Measurements from ENCODE around the gene RRAS2.
A peak's percentile ranks its signal among the peaks of the same experiment; 100 is the strongest.
"Not testable (repeated sequence)": the region's sequence is repeated elsewhere in the genome, so short reads cannot be mapped to it uniquely, and the experiment has no call there.

The RRAS2 gene

DNA sequence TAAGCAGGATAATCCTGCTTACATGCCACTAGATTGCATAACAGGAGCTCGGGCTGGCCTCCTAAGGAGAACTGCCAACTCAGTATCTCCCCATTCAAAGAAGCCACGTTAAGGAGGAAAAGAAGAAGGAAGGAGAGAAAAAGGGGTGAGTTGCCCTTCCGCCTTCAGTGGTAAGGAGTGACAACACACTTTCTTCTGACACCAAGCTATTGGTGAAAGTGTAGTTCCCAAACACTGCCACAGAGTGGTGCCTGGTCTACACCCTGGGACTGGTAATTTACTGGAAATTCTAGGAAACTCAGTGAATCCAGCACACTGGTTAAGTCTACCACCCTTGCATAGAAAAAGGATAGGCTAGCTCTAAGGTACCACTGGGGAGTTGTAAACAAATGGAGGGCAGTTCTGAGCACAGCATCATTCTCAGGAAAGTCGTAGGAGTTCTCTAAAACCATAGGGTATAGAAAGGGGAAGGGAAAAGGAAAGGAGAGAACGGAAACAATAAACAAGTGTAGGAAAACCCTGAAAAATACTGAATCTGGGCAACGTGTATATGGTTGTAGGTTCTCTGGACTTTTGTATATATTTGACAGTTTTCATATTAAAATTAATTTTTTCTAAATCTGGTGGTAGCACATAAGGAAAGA is 58.2 kb downstream of the RRAS2 start:
- DNase-seq = peak; percentile 25

DNA sequence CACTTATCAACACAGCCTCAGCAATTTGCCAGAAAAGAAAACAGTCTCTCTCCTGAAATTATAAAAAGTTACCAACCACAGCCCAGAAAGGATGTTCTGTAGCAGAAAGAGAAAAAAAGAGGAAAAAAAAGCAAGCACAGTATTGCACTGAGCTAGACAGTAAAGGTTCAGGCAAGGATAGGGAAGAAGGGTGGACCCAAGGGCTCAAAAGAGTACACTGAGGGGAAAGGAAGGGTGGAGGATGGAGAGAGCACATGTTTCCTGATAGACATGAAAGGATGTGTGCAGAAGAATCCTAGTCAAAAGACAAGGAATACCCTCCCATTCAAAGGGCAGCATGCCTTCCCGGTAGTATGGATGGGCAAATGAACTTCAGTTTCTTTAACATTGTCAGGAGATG is 59.1 kb downstream of the RRAS2 start:
- DNase-seq = no peak

DNA sequence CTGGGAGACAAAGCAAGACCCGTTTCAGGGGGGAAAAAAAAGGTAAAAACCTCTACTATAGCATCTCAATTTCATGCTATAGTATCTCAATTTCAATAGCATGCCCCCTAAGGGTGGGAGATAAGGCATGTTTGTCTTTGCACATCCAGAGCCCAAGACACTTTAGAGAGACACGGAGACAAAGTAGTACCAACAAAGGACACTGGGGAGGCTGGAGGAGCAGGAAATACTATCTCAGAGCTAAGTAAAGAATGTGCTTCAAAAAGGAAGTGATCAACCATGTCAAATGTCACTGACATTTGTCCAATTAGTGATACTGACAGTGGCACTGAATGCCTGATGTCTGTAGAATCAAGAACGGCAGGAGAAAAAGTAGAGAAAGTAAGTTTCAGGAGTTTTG is 68.6 kb downstream of the RRAS2 start:
- DNase-seq = no peak

DNA sequence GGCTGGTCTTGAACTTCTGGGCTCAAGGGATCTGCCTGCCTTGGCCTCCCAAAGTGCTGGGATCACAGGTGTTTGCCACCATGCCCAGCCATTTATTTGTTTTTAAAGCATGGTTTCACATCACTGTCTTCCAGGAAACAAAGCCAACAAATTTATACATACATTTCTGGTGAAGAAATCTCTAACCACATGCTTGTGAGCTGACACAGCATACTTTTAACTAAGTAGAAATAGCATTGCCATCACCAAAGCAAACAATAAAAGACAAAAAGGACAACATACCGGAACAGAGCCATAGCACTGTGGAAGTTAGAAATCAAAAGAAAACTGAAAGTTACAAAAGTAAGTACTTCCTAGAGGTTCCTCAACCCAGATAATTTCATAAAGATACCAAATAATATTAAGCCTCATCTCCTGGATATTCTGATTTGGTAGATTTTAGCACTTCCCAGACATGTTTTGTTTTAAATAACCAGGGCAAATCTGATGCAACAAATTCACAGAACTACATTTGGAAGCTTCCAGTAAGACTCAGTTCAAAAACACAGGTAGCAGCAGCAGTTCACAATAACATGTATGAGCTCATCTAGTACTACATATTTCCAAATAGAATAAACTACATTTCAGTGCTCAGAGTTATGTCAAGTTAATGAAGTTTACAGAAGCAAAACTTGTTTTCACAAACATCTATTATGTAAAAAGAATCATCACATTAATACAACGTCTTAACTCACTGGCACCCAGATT is 70.6 kb downstream of the RRAS2 start:
- DNase-seq = no peak

DNA sequence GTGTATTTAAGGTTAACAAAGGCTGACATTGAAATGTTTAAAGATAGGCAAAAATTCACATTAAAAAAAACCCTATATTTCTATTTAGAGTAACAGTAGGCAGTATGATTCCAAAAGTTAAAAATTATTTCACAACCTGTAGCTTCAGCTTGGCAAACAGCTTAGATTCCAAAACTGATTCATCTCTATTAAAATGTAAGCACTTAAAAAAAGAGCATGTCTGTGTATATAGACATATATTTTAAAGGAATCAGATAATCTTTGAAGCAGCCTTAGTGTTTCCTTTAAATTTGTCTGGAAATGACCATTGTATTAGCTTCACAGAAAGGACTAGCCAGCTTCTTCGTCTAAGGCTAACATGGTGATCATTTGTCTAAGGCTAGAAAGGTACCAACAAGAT is 80.1 kb downstream of the RRAS2 start:
- not testable (repeated sequence) for DNase-seq

DNA sequence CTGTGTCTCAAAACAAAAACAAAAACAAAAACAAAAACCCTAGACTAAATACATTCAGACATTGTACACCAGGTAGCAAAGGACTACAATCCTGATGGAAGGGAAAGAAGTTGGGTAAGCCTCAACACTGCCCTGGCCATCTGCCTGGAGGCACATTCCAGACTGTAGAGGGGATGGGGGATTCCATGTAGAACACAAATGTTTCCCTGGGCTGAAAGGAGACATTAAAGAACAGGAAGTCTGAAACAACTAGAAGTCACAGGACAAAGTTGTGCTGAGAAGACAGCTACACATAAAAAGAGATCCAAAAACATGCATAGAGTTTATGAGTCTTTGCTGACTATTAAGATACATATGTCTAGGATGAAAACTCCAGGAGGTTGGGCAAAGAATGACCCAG is 83.9 kb downstream of the RRAS2 start:
- DNase-seq = no peak

DNA sequence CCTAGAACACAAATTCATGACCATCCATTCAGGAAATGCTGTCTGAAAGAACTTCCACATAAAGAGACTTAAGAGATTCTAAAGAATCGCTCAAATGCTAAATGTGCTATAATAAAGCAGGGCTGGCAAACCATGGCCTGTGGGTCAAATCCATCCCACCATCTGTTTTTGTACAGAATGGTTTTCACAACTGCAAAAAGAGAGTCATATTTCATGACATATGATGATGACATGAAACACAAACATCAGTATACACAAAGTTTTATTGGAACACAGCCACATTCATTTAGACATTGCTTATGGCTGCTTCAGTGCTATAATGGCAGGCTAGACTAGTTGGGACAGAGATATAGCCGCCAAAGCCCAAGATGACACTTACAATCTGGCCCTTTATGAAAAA is 85.1 kb downstream of the RRAS2 start:
- DNase-seq = no peak

DNA sequence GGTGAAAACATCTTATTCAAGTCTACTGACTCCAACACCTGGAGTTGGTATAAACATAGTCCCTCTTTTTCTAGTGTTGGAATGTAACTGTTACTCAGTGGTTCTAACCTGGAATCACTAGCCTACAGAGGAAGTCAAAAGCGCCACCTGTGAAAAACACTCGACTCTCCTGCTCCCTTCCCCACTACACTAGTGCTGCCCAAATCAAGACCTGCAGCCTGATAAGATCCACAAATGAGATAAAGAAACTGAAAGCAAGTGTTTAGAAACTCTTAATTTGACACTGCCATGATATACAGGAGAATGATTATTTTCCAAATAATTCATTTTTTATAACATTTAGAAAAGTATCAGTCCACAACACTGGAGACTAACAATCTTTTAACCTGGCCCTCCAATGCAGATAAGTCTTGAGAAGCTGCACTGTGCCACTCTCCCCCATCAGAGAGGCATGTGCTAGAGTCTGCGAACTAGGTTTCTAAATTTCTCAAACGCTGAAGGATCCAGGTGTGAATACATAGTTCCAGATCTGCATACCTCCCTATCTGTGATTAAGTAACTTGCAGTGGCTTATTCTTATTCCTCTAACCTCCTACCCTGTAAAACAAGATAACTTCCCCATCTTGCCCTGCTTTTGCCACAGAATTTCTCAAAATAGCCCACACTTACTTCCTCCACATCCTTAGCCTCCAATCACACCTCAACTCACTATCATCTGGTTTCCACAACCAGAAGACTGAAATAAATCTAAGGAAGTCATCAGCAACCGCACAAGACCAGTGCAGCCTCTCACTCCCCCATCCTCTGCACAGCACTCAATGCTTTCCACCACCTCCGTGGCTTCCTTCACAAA is 88.1 kb downstream of the RRAS2 start:
- no peak for DNase-seq

DNA sequence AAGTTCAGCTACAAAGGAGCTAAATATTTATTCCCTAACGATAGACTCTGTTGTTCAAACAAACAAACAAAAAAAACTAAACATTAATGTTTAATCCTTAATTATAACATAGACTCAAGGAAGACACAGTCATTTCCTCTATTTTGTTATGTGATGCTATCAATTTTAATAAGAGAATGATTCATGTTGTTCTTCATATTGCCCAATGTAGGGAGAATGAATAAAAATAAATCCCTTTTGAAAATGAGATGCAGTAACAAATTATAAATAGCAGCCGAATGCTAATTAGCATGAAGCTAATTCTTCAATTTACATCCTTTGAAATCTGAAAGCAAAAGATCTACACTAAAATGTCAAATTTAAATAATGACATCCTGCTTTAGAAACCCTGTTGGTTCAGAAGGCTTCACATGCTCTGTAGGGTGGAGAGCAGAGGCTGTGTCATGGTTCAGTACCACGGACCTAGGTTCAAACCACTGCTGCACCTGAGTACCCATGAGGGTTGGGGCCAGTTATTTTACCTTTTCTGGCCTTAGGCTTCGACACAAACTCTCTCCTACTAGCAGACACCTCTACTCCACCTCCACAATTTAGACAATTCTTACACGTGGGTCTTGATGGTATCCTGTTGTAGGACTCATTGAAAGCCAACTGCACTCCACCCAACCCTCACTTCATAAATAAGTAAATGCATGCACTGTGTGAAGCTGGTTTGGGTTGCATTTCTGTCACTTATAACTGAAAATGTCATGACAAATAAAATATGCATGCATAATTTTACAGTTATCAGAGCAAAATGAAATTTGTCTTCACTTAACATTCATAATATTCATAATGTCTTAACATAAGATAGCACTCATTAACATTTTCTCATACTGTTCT is 89.0 kb downstream of the RRAS2 start:
- DNase-seq = no peak

DNA sequence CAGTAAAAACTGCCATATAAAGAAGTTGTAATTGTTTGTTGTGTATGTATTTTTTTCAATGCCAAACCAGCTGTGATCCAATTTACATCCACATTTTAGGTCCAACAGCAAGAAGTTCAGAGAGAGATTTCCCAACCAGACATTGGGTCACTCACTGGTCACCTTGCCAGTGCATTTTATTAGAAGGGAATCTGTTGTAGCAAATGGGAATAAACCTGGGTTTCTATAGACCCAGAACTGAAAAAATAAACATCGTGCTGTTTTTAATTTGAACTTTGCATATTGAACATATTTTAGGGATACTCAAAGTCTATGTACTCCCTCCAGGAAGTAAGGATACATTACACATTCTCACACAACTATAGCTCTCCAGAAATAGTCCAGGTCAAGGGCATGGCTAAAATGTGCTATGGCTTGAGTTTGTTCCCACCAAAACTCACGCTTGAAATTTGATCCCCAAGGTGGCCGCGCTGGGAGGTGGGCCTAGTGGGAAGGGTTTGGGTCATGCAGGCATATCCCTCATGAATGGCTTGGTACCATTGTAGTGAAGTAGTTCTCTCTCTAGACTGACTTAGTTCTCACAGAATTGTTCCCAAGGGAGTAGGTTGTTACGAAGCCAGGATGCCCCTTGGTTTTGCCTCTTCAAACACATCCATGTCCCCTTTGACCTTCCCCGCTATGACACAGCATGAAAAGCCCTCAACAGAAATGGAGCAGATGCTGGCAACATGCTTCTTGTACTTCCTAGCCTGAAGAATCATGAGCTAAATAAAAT is 90.9 kb downstream of the RRAS2 start:
- no peak for DNase-seq

DNA sequence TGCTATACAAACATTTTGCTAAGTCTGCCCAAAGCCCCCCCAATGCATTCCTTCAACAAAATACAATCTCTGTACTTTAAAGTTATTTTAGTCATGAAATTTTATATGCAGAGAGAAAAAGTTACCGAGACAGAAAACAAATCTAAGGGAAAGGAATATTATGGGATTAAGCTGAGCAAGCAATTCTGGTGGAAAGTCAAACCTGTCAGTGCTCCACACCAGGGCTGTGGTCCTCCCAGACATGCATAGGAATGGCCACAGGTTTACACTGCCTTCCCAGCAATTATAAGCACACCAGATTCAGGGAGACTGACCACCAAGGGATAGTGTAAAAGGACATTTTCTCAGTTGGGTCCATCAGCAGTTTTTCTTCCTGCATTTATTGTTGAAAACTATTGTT is 92.4 kb downstream of the RRAS2 start:
- no peak for DNase-seq

DNA sequence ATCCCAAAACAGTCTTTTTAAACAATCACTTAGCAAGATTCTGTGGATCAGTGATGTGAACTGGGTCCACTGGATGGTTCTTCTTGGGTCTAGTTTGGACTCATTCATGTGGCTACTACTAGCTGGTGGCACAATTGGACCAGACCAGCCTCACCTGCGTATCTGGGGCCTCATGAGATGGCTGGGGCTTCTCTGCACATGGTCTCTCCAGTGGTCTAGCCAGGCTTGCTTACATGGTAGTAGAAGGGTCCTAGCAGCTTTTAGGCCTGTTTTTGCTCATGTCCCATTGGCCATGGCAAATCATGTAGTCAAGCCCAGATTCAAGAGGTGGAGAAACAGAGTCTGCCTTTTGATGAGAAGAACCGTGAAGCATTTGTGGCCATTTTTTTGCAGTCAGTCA is 94.0 kb downstream of the RRAS2 start:
- DNase-seq = no peak

DNA sequence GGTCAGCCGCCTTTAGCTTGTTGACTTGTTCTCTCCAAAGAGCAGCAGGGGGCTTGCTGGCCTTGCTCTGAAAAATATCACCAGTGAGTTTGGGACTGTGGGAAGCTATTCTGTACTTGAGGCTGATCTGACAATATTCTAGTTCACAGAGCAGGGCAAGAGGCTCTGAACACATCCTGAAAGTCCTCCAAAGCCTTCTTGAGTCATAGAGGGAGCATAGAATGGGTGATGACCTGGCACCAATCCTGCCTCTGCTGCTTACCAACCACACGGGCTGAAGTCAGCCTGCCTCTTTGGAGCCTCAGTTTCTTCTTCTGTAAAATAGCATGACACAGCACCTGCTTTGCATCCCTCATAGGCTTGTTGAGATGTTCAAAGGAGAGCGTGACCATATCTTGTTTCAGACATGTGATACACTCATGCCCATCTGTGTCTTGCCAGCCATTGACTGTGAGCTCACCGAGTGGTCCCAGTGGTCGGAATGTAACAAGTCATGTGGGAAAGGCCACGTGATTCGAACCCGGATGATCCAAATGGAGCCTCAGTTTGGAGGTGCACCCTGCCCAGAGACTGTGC is 96.6 kb downstream of the RRAS2 start:
- no peak for DNase-seq

DNA sequence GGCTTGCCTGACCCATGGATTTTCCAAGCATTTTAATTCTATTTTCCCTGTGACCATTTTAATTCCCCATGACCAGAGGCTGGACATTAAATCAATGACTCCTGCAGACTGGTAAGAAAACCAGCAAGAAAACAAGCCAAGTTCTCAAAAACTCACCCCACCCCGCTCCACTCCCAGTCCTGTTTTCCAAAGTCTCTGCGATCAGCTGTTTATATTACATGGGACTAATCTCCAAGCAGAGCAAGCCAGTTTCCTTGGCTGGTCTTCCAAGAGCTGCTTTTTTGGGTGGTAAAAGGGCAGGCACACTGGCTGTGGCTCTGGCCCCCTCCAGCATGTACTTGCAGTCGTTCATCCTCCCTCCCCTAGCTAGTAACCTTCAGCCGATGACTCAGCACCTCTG is 97.9 kb downstream of the RRAS2 start:
- DNase-seq = no peak

DNA sequence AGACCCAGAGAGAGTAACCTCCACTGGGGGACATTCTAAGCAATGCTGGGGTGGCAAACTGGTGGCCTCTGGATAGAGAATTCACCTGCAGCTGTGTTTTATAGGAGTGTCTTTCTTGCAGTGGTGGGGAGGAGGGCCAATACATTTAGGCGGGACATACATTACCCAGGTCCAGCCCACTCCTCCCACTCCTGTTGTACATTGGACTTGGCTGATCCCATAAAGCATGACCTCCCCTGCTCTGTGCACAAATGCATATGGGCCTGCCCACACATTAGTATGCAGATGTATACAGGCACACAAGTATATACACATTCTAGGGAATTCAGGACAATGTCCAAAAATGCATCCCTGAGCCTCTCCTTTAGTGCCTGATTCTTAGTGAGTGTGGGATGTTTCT is 99.1 kb downstream of the RRAS2 start:
- DNase-seq = no peak

DNA sequence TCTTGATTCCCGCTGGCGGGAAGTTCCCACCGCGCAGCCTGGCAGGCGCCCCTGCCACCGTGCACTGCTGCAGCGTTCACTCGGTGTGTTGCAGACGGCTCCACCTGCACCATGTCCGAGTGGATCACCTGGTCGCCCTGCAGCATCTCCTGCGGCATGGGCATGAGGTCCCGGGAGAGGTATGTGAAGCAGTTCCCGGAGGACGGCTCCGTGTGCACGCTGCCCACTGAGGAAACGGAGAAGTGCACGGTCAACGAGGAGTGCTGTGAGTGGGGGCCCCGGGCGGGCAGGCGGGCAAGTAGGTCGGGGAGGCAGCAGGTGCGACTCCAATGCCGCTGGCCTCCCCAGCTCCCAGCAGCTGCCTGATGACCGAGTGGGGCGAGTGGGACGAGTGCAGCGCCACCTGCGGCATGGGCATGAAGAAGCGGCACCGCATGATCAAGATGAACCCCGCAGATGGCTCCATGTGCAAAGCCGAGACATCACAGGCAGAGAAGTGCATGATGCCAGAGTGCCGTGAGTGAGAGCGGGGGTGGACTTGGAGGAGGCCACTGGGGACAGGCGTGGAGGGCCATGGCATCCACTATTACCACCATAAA is 99.7 kb downstream of the RRAS2 start:
- no peak for DNase-seq

DNA sequence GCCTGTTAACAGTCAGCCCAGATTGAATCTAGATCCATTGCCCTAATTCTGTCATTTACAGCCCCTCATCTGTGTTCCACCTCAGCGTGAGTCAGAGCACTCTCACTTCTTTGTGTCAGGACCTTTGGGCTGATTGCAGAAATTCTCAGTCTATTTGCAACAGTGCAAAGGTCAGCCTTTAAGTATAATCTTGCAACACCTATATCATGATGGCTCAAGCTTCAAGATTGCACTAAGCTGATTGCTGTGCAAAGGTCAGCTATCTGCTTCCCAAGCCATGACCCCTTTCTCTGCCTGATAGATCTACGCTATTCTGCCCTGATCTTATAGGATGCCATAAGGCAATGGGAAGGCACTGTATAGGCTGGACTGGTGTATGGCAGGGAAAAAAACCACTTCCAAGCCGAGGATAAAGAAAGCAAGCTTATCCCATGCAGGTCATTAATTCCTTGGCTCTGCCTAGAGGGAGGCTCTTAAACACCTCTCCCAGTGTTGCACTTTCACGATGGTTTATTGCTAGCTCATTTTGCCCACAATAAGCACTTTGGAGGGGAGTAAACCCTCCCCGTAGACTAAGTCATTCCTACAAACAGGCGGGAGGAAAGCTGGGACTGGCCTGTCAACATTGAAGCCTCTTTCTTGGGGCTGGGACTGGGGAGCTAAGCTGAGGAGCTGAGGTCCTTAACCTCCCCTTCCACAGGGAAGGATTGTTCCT is 100.6 kb downstream of the RRAS2 start:
- DNase-seq = no peak

DNA sequence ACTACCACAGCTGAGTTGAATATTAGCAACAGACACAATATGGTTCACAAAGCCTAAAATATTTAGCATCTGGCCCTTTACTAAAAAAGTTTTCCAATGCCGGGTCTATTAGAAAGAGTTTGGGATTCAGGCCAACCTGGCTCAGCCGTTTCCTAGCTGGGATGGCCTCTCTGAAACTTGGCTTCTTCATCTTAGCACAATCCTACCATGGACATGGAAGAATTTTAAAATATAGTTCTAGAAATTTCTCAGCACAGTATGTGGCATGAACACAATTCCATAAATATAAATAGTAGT is 103.8 kb downstream of the RRAS2 start:
- DNase-seq = no peak

DNA sequence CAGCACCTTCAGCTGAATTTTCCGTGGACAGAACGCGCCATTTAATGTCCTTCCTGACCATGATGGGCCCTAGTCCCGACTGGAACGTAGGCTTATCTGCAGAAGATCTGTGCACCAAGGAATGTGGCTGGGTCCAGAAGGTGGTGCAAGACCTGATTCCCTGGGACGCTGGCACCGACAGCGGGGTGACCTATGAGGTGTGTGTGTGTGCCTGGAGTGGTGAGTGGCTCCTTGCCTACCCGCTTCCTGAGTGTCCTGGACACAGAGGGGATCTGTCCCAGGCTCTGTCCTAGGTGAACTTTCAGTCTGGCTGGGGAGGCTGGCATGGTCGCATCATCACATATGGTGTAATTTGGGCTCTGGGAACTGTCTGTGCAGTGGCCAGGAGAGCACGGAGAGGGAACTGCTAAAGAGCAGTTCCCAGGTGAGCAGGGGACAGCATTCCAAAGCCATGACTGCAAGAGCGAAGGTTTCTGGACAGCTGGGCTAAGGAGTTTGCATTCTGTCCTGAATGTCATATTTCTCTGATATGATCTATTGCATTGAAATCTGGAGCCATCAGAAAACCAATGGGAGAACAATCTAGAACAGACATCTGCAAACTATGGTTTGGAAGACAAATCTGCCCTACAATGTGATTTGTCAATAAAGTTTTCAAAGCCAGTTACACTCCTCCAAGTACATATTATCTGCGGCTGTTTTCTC is 104.3 kb downstream of the RRAS2 start:
- DNase-seq = no peak

DNA sequence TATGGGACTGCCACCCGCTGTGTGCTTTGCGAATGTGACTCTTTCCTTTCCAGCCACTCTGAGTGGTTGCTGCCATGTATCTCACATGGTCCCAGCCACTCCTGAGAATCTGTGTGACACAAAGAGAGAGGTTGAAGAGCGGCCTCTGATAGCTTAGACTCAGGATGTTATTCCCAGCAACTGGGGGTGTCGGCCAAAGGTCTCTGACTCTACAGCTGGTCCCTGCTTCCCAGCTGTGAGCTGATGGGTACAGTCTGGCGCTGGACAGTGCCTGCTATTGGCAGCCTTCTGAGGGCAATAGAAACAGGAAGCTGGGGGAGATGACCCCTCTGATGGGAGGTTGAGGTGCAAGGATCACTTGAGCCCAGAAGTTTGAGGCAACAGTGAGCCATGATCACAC is 105.1 kb downstream of the RRAS2 start:
- DNase-seq = no peak

Measured in NCI-H1436 (cell line).